A673 (cell line): ENCODE measurements around the gene LPCAT1. TPM values are rescaled to one million over a fixed set of nuclear protein-coding genes. Genes with fewer than 3 reads are reported as not detected.

ENCODE experiments used
- BruUV-seq: library from RNA; stranded (reverse); fragments of 400-500 nt; replicated peaks from 2 replicates; lab custom pipeline; 2021; lab: Mats Ljungman, UMichigan
- CTCF ChIA-PET: fragments of 300-600 bp; sonication (Branson Sonifier 250); formaldehyde crosslinking; loops from one replicate; lab custom pipeline; 2022; ENCODE audit warnings: antibody characterized with exemption; lab: Charles Lee
- POLR2A ChIA-PET: fragments of 300-600 bp; sonication (Branson Sonifier 250); formaldehyde crosslinking; loops from one replicate; lab custom pipeline; 2022; ENCODE audit warnings: antibody characterized with exemption; ENCODE audit not compliant: low non-redundant PET; lab: Charles Lee
- DNase-seq: peaks from one replicate; pipeline ENCODE4 v3.0.0-alpha.2; 2015; ENCODE audit warnings: low spot score
- H3K27ac ChIP-seq: fragments of 200-600 bp; sonication (generic); 2 replicates; pipeline ENCODE4 v1.5.1; 2016; ENCODE audit warnings: mixed run types, low read depth, mild to moderate bottlenecking, mixed read lengths, antibody characterized with exemption, low read length; ENCODE audit not compliant: poor library complexity, severe bottlenecking
- H3K27me3 ChIP-seq: fragments of 200-600 bp; sonication (generic); replicated peaks from 2 replicates; pipeline ENCODE4 v1.6.1; 2017; ENCODE audit warnings: mixed run types, low read depth, mild to moderate bottlenecking, mixed read lengths, antibody characterized with exemption, low read length; ENCODE audit not compliant: insufficient read depth, poor library complexity
- H3K36me3 ChIP-seq: fragments of 200-600 bp; sonication (generic); 2 replicates; pipeline ENCODE4 v1.6.1; 2016; ENCODE audit warnings: mixed run types, mild to moderate bottlenecking, mixed read lengths, antibody characterized with exemption, low read length; ENCODE audit not compliant: insufficient read depth, poor library complexity, severe bottlenecking
- H3K4me1 ChIP-seq: fragments of 200-600 bp; sonication (generic); 2 replicates; pipeline ENCODE4 v1.6.1; 2017; ENCODE audit warnings: mixed run types, mild to moderate bottlenecking, mixed read lengths, antibody characterized with exemption, low read length; ENCODE audit not compliant: insufficient read depth, poor library complexity, severe bottlenecking
- H3K4me3 ChIP-seq: fragments of 200-600 bp; sonication (generic); 2 replicates; pipeline ENCODE4 v1.5.1; 2016; ENCODE audit warnings: low read depth, mixed run types, mild to moderate bottlenecking, mixed read lengths, low read length; ENCODE audit not compliant: poor library complexity, severe bottlenecking
- H3K9me3 ChIP-seq: fragments of 200-600 bp; sonication (generic); 2 replicates; pipeline ENCODE4 v1.6.1; 2016; ENCODE audit warnings: mixed run types, low read depth, mild to moderate bottlenecking, mixed read lengths, antibody characterized with exemption, low read length; ENCODE audit not compliant: poor library complexity, severe bottlenecking
- EZH2 ChIP-seq: fragments of 200-600 bp; sonication (generic); IDR thresholded peaks from 2 replicates; pipeline ENCODE4 v1.6.1; 2017; ENCODE audit warnings: borderline replicate concordance, low read depth, mild to moderate bottlenecking, mixed read lengths, antibody characterized with exemption, low read length; ENCODE audit not compliant: poor library complexity, severe bottlenecking
- intact Hi-C: fragments of 100-400 bp; cut with micrococcal nuclease; formaldehyde crosslinking; loops from one replicate; pipeline ENCODE4 v1.10.0; 2022; ENCODE audit not compliant: unreplicated experiment
- total RNA-seq: library from RNA; stranded (reverse); gene quantifications from 2 replicates; pipeline ENCODE4 v1.2.3, GENCODE V29; 2021
- TF ChIP-seq, protein P1 (sequence below): fragments of 300-800, 200-600 bp; sonication (generic); conservative IDR thresholded peaks from 2 replicates; pipeline ENCODE4 v1.5.1; 2017; ENCODE audit warnings: low read depth, mild to moderate bottlenecking, antibody characterized with exemption, low read length, moderate library complexity, mixed read lengths

The LPCAT1 gene
- total RNA-seq, 1 experiment from 2014 or later, result 97.3 TPM

DNA sequence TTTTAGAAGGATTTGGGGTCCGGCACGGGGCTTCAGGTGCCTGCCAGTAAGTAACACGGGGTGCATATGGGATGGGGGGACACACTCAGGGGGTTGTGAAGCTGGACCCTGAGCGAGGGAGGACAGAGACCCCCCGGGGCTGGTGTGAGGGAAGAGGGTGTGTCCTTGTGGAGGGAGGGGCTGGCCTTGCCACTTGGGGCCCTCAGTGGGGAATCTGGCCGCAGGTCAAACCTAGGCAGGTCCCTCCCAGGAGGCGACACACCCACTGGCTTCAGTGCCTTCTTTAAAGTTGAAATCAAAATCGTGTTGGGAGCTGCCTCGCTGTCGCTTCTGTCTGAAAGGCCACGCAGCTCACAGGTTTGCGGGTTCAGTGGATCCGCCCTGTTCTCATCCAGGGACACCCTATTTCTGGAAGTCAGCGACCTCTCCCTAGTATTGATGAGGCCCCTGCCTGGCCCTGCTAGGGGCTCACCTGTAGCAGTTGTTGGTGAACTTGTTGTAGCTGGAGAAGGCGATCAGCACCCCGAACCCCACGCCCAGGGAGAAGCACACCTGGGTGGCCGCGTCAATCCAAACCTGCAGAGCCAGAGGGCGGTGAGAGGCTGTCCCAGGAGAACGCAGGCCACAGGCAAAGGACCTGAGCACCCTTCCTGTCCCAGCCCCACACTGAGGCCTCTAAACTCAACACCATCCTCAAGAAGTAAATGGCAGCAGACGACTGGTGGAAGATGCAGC lies 108.0 kb downstream of the LPCAT1 start:
- H3K4me1 ChIP-seq, result no peaks in the 10 kb centered on the region
- no peaks in the 10 kb centered on the region for H3K9me3 ChIP-seq
- TF ChIP-seq, protein P1, sequence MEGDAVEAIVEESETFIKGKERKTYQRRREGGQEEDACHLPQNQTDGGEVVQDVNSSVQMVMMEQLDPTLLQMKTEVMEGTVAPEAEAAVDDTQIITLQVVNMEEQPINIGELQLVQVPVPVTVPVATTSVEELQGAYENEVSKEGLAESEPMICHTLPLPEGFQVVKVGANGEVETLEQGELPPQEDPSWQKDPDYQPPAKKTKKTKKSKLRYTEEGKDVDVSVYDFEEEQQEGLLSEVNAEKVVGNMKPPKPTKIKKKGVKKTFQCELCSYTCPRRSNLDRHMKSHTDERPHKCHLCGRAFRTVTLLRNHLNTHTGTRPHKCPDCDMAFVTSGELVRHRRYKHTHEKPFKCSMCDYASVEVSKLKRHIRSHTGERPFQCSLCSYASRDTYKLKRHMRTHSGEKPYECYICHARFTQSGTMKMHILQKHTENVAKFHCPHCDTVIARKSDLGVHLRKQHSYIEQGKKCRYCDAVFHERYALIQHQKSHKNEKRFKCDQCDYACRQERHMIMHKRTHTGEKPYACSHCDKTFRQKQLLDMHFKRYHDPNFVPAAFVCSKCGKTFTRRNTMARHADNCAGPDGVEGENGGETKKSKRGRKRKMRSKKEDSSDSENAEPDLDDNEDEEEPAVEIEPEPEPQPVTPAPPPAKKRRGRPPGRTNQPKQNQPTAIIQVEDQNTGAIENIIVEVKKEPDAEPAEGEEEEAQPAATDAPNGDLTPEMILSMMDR, result no peak
- no peak for TF ChIP-seq EZH2
- intact Hi-C loops, result no loop called here
- H3K4me3 ChIP-seq, result no peak overlapping the region
- no TSS peak for BruUV-seq
- no peaks in the 10 kb centered on the region for H3K36me3 ChIP-seq
- POLR2A ChIA-PET, result no interaction called here
- no peak overlapping the region for H3K27ac ChIP-seq
- no peak for DNase-seq
- CTCF ChIA-PET, result no interaction called here
- H3K27me3 ChIP-seq, result no peaks in the 10 kb centered on the region

DNA sequence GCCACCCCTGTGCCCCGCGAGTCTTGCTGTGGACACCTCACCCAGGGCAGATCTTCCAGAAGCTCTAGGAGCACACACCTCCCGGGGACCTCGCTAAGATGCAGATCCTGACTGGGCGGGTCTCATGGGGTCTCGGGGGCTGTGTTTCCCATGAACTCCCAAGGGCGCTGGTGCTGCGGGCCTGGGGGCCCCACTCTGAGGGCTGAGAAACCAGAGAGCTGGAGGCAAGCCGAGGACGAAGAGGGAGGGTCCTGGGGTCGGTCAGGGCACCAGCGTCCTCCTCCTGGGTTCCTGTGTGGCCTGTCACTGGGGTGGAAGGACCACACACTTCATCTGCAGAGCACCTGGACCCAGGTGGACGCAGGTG lies 108.7 kb downstream of the LPCAT1 start:
- H3K36me3 ChIP-seq, result no peaks in the 10 kb centered on the region
- H3K9me3 ChIP-seq, result no peaks in the 10 kb centered on the region
- ChIA-PET CTCF (no interaction called here), POLR2A (no interaction called here)
- H3K27ac ChIP-seq, result no peak overlapping the region
- no TSS peak for BruUV-seq
- intact Hi-C loops, result no loop called here
- no peak for DNase-seq
- no peak overlapping the region for H3K4me3 ChIP-seq
- no peak for TF ChIP-seq EZH2
- TF ChIP-seq, protein P1, result no peak
- no peaks in the 10 kb centered on the region for H3K27me3 ChIP-seq
- H3K4me1 ChIP-seq, result no peaks in the 10 kb centered on the region

DNA sequence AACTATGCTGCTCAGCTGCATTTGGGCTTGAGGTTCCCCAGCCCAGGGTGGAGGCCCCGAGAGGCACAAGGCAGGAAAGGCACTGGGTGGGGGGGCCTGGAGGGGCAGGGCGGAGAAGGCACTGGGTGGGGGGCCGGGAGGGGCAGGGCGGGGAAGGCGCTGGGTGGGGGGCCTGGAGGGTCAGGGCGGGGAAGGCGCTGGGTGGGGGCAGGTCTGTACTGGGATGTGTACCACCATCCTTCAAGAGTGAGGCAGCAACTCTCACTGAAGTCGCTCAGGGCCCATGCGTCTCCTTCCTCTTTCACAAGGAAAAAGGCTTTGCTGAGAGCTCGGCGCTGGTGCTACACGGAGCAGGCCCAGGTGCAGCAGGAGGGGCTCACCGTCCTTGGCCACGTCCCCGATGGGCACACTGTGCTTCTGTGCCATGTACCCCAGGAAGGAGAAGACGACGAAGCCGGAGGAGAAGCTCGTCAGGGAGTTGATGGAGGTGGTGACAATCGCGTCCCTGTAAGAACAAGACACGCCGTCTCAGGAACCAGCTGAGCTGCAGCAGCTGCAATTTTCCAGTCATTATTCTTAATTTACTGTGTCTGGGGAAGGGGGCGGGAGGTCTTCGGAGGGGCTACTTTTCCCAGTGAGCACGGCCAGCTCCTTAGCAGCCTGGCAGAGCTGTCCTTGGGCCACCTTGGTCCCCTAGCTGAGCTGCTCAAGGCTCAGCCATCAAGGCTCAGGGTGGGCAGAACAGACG lies 109.3 kb downstream of the LPCAT1 start:
- H3K4me3 ChIP-seq, result no peak overlapping the region
- H3K9me3 ChIP-seq, result no peaks in the 10 kb centered on the region
- H3K36me3 ChIP-seq, result no peaks in the 10 kb centered on the region
- TF ChIP-seq, protein P1, result no peak
- no peak for TF ChIP-seq EZH2
- H3K27me3 ChIP-seq, result no peaks in the 10 kb centered on the region
- BruUV-seq, result no TSS peak
- ChIA-PET POLR2A (no interaction called here), CTCF (no interaction called here)
- no peak overlapping the region for H3K27ac ChIP-seq
- H3K4me1 ChIP-seq, result no peaks in the 10 kb centered on the region
- no peak for DNase-seq
- intact Hi-C loops, result no loop called here
